Measurements from ENCODE around the gene RPL41. TPM values are rescaled to one million over a fixed set of nuclear protein-coding genes. Genes with fewer than 3 reads are reported as not detected.
"Not testable (repeated sequence)": the region's sequence is repeated elsewhere in the genome, so short reads cannot be mapped to it uniquely, and the experiment has no call there.

The RPL41 gene
- total RNA-seq, 1 experiment from 2014 or later = 4,637 TPM

DNA sequence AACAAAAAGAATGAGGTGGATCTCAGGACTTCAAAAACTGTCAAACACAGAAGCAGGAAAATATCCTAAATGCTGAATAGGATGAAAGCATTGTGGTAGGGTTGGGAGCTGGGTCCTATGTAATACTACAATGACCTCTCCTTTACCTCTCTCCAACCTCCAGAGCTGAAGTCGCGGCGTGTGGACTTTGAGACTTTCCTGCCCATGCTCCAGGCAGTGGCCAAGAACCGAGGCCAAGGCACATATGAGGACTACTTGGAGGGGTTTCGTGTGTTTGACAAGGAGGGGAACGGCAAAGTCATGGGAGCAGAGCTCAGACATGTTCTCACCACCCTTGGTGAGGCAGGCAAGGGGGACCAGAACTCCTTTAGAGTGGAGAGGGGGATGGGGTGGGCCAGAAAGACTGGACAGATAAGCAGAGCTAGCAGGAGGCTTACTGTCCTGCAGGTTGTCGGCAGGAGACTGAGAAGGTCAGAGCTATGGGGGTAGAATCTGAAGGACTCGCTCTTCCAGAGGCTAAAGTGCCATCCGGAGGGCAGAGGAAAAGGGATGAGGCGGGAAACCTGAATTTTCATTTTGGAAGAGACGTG, 38.9 kb downstream of the RPL41 start:
- H3T11ph ChIP-seq (ENCODE audit: low read length) = no peak overlapping the region
- H3K23me2 ChIP-seq (ENCODE audit: insufficient read length, low read depth, low read length, poor library complexity, severe bottlenecking) = peaks cover 25% of the 10 kb centered on the region
- H2AFZ ChIP-seq (ENCODE audit: low read length) = no peak overlapping the region
- no peak overlapping the region for H3K18ac ChIP-seq (ENCODE audit: insufficient read length, low read depth, low read length)
- H2BK120ac ChIP-seq (ENCODE audit: low read depth, low read length, poor library complexity, severe bottlenecking) = no peak overlapping the region
- no peaks in the 10 kb centered on the region for H3K9me3 ChIP-seq (ENCODE audit: control insufficient read depth, low read depth, low read length)
- peaks cover 39 to 50% of the 10 kb centered on the region in 2 experiments for H3K4me1 Mint-ChIP-seq
- H3K36me3 Mint-ChIP-seq (ENCODE audit: insufficient read depth in 1 of 3, low read depth in 3 of 3) = peaks cover 33 to 40% (median 35%) of the 10 kb centered on the region in 3 experiments
- H4K5ac ChIP-seq (ENCODE audit: insufficient read length, low read depth, low read length) = no peak overlapping the region
- H3K27me3 ChIP-seq (ENCODE audit: insufficient read depth, low read length) = no peaks in the 10 kb centered on the region
- no peak overlapping the region for H2BK20ac ChIP-seq (ENCODE audit: low read depth, low read length, poor library complexity, severe bottlenecking)
- no peak overlapping the region for H3K9ac ChIP-seq (ENCODE audit: extremely low read depth, insufficient read length, low read length)
- no peak overlapping the region for H2AK5ac ChIP-seq (ENCODE audit: insufficient read length, low read length)
- H2BK15ac ChIP-seq (ENCODE audit: low read depth, low read length) = no peak overlapping the region
- H3K4me2 ChIP-seq (ENCODE audit: insufficient read depth, insufficient read length, low read length) = no peak overlapping the region
- H3K79me2 ChIP-seq (ENCODE audit: insufficient read depth, low read length) = peaks cover 3% of the 10 kb centered on the region; the same call in 1 of the 2 replicates
- no peak overlapping the region for H3K27ac ChIP-seq (ENCODE audit: insufficient read length, low read depth, low read length)
- peak overlapping the region in 1 of 2 experiments; percentile 54; a peak in 2 of 5 replicates for H3K4me3 Mint-ChIP-seq
- peaks cover 0 to 4% of the 10 kb centered on the region in 2 experiments; a peak in 3 of 5 replicates for H3K9me3 Mint-ChIP-seq
- no peak overlapping the region for H2BK5ac ChIP-seq (ENCODE audit: insufficient read length, low read length)
- no peak overlapping the region for H3K14ac ChIP-seq (ENCODE audit: insufficient read depth, low read length)
- H4K20me1 ChIP-seq (ENCODE audit: control insufficient read depth, insufficient read depth, insufficient read length) = no peaks in the 10 kb centered on the region
- no peak overlapping the region for H4K91ac ChIP-seq (ENCODE audit: insufficient read length, low read depth, low read length)
- peak overlapping the region in 2 of 3 experiments; percentile 3 to 30; a peak in 3 of 7 replicates for H3K27ac Mint-ChIP-seq
- WGBS (ENCODE audit: extremely low coverage, insufficient read length, low lambda C conversion rate) = no CpG with 5 or more reads among the region's 11 CpGs
- no peak for DNase-seq
- TF ChIP-seq, protein P1, sequence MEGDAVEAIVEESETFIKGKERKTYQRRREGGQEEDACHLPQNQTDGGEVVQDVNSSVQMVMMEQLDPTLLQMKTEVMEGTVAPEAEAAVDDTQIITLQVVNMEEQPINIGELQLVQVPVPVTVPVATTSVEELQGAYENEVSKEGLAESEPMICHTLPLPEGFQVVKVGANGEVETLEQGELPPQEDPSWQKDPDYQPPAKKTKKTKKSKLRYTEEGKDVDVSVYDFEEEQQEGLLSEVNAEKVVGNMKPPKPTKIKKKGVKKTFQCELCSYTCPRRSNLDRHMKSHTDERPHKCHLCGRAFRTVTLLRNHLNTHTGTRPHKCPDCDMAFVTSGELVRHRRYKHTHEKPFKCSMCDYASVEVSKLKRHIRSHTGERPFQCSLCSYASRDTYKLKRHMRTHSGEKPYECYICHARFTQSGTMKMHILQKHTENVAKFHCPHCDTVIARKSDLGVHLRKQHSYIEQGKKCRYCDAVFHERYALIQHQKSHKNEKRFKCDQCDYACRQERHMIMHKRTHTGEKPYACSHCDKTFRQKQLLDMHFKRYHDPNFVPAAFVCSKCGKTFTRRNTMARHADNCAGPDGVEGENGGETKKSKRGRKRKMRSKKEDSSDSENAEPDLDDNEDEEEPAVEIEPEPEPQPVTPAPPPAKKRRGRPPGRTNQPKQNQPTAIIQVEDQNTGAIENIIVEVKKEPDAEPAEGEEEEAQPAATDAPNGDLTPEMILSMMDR (conservative IDR thresholded peaks at IDR 0.05) = no peak
- H3K56ac ChIP-seq (ENCODE audit: insufficient read length, low read depth, low read length) = no peak overlapping the region
- H2BK12ac ChIP-seq (ENCODE audit: insufficient read length, low read depth, low read length) = no peak overlapping the region
- H3K23ac ChIP-seq (ENCODE audit: insufficient read length, low read depth, low read length) = no peak overlapping the region
- peaks cover 2% of the 10 kb centered on the region for H3K79me1 ChIP-seq (ENCODE audit: insufficient read depth, low read depth, low read length, poor library complexity, severe bottlenecking)
- no peak overlapping the region for H3K4ac ChIP-seq (ENCODE audit: low read depth, low read length)
- no peak overlapping the region for H4K8ac ChIP-seq (replicated peaks; ENCODE audit: insufficient read length, low read depth, low read length)
- H3K4me1 ChIP-seq (ENCODE audit: insufficient read depth, low read length) = peaks cover 7% of the 10 kb centered on the region; the same call in 1 of the 2 replicates
- peaks cover 6% of the 10 kb centered on the region; the same call in 1 of the 2 replicates for H3K27me3 Mint-ChIP-seq (ENCODE audit: low read depth)

DNA sequence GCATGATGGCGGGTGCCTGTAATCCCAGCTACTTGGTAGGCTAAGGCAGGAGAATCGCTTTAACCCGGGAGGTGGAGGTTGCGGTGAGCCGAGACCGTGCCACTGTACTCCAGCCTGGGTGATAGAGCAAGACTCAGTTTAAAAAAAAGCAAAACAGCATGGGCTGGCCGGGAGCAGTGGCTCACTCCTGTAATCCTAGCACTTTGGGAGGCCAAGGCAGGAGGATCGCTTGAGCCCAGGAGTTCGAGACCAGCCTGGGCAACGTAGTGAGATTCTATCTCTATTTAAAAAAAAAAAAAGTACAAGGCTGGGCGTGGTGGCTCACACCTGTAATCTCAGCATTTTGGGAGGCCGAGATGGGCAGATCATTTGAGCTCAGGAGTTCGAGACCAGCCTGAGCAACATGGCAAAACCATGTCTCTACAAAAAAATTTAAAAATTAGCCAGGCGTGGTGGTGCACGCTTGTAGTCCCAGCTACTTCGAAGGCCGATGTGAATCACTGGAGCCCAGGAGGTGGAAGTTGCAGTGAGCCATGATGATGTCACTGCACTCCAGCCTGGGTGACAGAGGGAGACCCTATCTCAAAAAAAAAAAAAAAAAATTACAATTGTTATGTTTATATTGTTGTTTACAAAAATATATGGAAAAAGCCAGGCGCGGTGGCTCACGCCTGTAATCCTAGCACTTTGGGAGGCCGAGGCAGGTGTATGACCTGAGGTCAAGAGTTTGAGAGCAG, 40.2 kb downstream of the RPL41 start:
- not testable (repeated sequence) for H3K4me1 ChIP-seq (ENCODE audit: insufficient read depth, low read length); H3K27ac ChIP-seq (ENCODE audit: insufficient read length, low read depth, low read length); DNase-seq; H4K8ac ChIP-seq (replicated peaks; ENCODE audit: insufficient read length, low read depth, low read length); H3K18ac ChIP-seq (ENCODE audit: insufficient read length, low read depth, low read length); H3K79me1 ChIP-seq (ENCODE audit: insufficient read depth, low read depth, low read length, poor library complexity, severe bottlenecking); H3K14ac ChIP-seq (ENCODE audit: insufficient read depth, low read length); H4K5ac ChIP-seq (ENCODE audit: insufficient read length, low read depth, low read length); H3K4ac ChIP-seq (ENCODE audit: low read depth, low read length); H3K79me2 ChIP-seq (ENCODE audit: insufficient read depth, low read length); H3K9me3 ChIP-seq (ENCODE audit: control insufficient read depth, low read depth, low read length); H2AK5ac ChIP-seq (ENCODE audit: insufficient read length, low read length); H3K4me2 ChIP-seq (ENCODE audit: insufficient read depth, insufficient read length, low read length); H2BK12ac ChIP-seq (ENCODE audit: insufficient read length, low read depth, low read length); H3K23ac ChIP-seq (ENCODE audit: insufficient read length, low read depth, low read length); H3K9me3 Mint-ChIP-seq; H3K56ac ChIP-seq (ENCODE audit: insufficient read length, low read depth, low read length); H2BK15ac ChIP-seq (ENCODE audit: low read depth, low read length); H3K9ac ChIP-seq (ENCODE audit: extremely low read depth, insufficient read length, low read length); H2BK120ac ChIP-seq (ENCODE audit: low read depth, low read length, poor library complexity, severe bottlenecking); H2AFZ ChIP-seq (ENCODE audit: low read length); H4K91ac ChIP-seq (ENCODE audit: insufficient read length, low read depth, low read length); H2BK20ac ChIP-seq (ENCODE audit: low read depth, low read length, poor library complexity, severe bottlenecking); H3K27me3 ChIP-seq (ENCODE audit: insufficient read depth, low read length); H3T11ph ChIP-seq (ENCODE audit: low read length); H2BK5ac ChIP-seq (ENCODE audit: insufficient read length, low read length); H4K20me1 ChIP-seq (ENCODE audit: control insufficient read depth, insufficient read depth, insufficient read length); H3K27me3 Mint-ChIP-seq (ENCODE audit: low read depth)
- WGBS (ENCODE audit: extremely low coverage, insufficient read length, low lambda C conversion rate) = no CpG with 5 or more reads among the region's 21 CpGs
- H3K36me3 Mint-ChIP-seq (ENCODE audit: insufficient read depth in 1 of 3, low read depth in 3 of 3) = peaks cover 44 to 53% (median 48%) of the 10 kb centered on the region in 3 experiments
- peak overlapping the region; percentile 96 to 99 (median 98) for H3K27ac Mint-ChIP-seq
- peaks cover 23% of the 10 kb centered on the region for H3K23me2 ChIP-seq (ENCODE audit: insufficient read length, low read depth, low read length, poor library complexity, severe bottlenecking)
- peak overlapping the region; percentile 93 to 96 for H3K4me3 Mint-ChIP-seq
- H3K4me1 Mint-ChIP-seq = peaks cover 46 to 59% of the 10 kb centered on the region in 2 experiments
